Activated CD8-positive, alpha-beta memory T cell treated with anti-CD3 and anti-CD28 coated beads for 36 hours (primary cell): Measurements from ENCODE around the gene APPL1. TPM values are rescaled to one million over a fixed set of nuclear protein-coding genes. Genes with fewer than 3 reads are reported as not detected.

Experiments
- CTCF ChIA-PET: fragments of 350-600 bp; sonication (Branson Sonifier 250); formaldehyde crosslinking; loops from one replicate; lab custom pipeline; 2021; ENCODE audit warnings: antibody characterized with exemption; lab: Charles Lee
- POLR2A ChIA-PET: fragments of 350-600 bp; sonication (Branson Sonifier 250); formaldehyde crosslinking; loops from one replicate; lab custom pipeline; 2021; ENCODE audit warnings: antibody characterized with exemption; lab: Charles Lee
- total RNA-seq, 2 experiments: library from RNA; stranded (reverse); gene quantifications; one replicate each; pipeline ENCODE4 v1.2.3, GENCODE V29; 2021

The APPL1 gene
- total RNA-seq, result 10 to 100 TPM; 40.5 to 43.7 TPM

- POLR2A ChIA-PET, result interaction anchor here (1.0 kb wide), 1 partner anchor 67 kb away, joined by 5 read pairs; no protein-coding TSS in a partner anchor
- CTCF ChIA-PET, result interaction anchor here (0.5 to 0.8 kb wide), 2 partner anchors 195 to 219 kb away, joined by 3 read pairs; no protein-coding TSS in a partner anchor
Observed at GRCh38 chr3:57227204-57227929, at the start of gene APPL1. Gene APPL1 (plus strand): TSS chr3:57227729. CDS start chr3:57227884, 155 bp downstream.

- CTCF ChIA-PET, result interaction anchor here (0.5 kb wide), 1 partner anchor 357 kb away, joined by 3 read pairs; no protein-coding TSS in a partner anchor
- POLR2A ChIA-PET, result no interaction called here
Observed at GRCh38 chr3:57179580-57180410, 47.7 kb upstream of the APPL1 start.

- POLR2A ChIA-PET, result no interaction called here
- CTCF ChIA-PET, result interaction anchor here (0.6 kb wide), 1 partner anchor 1293 kb away, joined by 3 read pairs; no protein-coding TSS in a partner anchor
Observed at GRCh38 chr3:57184526-57184925, 43.0 kb upstream of the APPL1 start.

GRCh38 chr3:57192028-57192427 is 35.5 kb upstream of the APPL1 start:
- POLR2A ChIA-PET, result no interaction called here
- CTCF ChIA-PET, result no interaction called here

- ChIA-PET CTCF (no interaction called here), POLR2A (no interaction called here)
Observed at GRCh38 chr3:57194641-57195040, 32.9 kb upstream of the APPL1 start.

GRCh38 chr3:57199895-57200297 is 27.6 kb upstream of the APPL1 start, which contains the start of gene HESX1:
Gene HESX1 (minus strand): TSS chr3:57199978. CDS start chr3:57199918, 60 bp downstream.
- CTCF ChIA-PET, result interaction anchor here (0.6 kb wide), 1 partner anchor 1483 kb away, joined by 3 read pairs; no protein-coding TSS in a partner anchor
- POLR2A ChIA-PET, result no interaction called here

GRCh38 chr3:57206423-57206822 is 21.1 kb upstream of the APPL1 start:
- CTCF ChIA-PET, result interaction anchor here (0.8 kb wide), 1 partner anchor 10 kb away, joined by 6 read pairs; no protein-coding TSS in a partner anchor
- POLR2A ChIA-PET, result no interaction called here

- ChIA-PET POLR2A (no interaction called here), CTCF (no interaction called here)
Observed at GRCh38 chr3:57221883-57222282, 5.6 kb upstream of the APPL1 start.

GRCh38 chr3:57224856-57225255 is 2.7 kb upstream of the APPL1 start:
- POLR2A ChIA-PET, result no interaction called here
- CTCF ChIA-PET, result no interaction called here

- ChIA-PET POLR2A (no interaction called here), CTCF (interaction anchor here (0.6 kb wide), 1 partner anchor 30 kb away, joined by 3 read pairs; no protein-coding TSS in a partner anchor)
Observed at GRCh38 chr3:57226176-57226575, 1.4 kb upstream of the APPL1 start.

GRCh38 chr3:57227930-57228751 is 612 bp downstream of the APPL1 start:
- POLR2A ChIA-PET, result interaction anchor here (1.0 kb wide), 1 partner anchor 68 kb away, joined by 5 read pairs; no protein-coding TSS in a partner anchor
- CTCF ChIA-PET, result interaction anchor here (0.5 to 0.8 kb wide), 2 partner anchors 194 to 220 kb away, joined by 3 read pairs; no protein-coding TSS in a partner anchor

GRCh38 chr3:57230006-57230405 is 2.5 kb downstream of the APPL1 start:
- ChIA-PET CTCF (interaction anchor here (0.9 kb wide), 1 partner anchor 29 kb away, joined by 3 read pairs; no protein-coding TSS in a partner anchor), POLR2A (no interaction called here)

- ChIA-PET POLR2A (no interaction called here), CTCF (no interaction called here)
Observed at GRCh38 chr3:57233799-57234198, 6.3 kb downstream of the APPL1 start.

GRCh38 chr3:57234613-57235575 is 7.4 kb downstream of the APPL1 start:
- ChIA-PET CTCF (interaction anchor here (1.1 kb wide), 1 partner anchor 65 kb away, joined by 3 read pairs; no protein-coding TSS in a partner anchor), POLR2A (no interaction called here)

- POLR2A ChIA-PET, result interaction anchor here (0.7 kb wide), 1 partner anchor 14 kb away, joined by 5 read pairs; no protein-coding TSS in a partner anchor
- CTCF ChIA-PET, result no interaction called here
Observed at GRCh38 chr3:57244946-57245345, 17.4 kb downstream of the APPL1 start.

GRCh38 chr3:57252404-57252803 is 24.9 kb downstream of the APPL1 start:
- ChIA-PET CTCF (no interaction called here), POLR2A (no interaction called here)

GRCh38 chr3:57256844-57257243 is 29.3 kb downstream of the APPL1 start:
- ChIA-PET CTCF (interaction anchor here (0.6 kb wide), 1 partner anchor 295 kb away, joined by 3 read pairs; no protein-coding TSS in a partner anchor), POLR2A (no interaction called here)
